ENCODE measurements around the gene KRTAP10-12.
"Not testable (repeated sequence)": the region's sequence is repeated elsewhere in the genome, so short reads cannot be mapped to it uniquely, and the experiment has no call there.

Gene KRTAP10-12

GRCh38 chr21:44686843-44687561, 10.0 kb upstream of the KRTAP10-12 start:
- Histone ChIP-seq H3K27ac (ENCODE audit: low read depth, low read length) (no peak overlapping the region), H3K36me3 (ENCODE audit: control insufficient read depth in 1 of 2, insufficient read depth in 2 of 2, low read length in 2 of 2) (no peaks in the 10 kb centered on the region), H3K27me3 (ENCODE audit: control insufficient read depth in 1 of 2, insufficient read depth in 2 of 2, low read length in 2 of 2) (peaks cover 11 to 18% of the 10 kb centered on the region in 2 donors), H3K4me1 (ENCODE audit: control insufficient read depth in 1 of 2, insufficient read depth in 2 of 2, low read length in 2 of 2) (no peaks in the 10 kb centered on the region), H3K4me3 (ENCODE audit: low read depth in 1 of 2, low read length in 2 of 2) (no peak overlapping the region), H3K9ac (ENCODE audit: low read depth in 1 of 2, low read length in 2 of 2) (no peak overlapping the region), H3K9me3 (ENCODE audit: control insufficient read depth in 1 of 2, low read length in 2 of 2) (no peaks in the 10 kb centered on the region)

- no peak overlapping the region for H3K27ac ChIP-seq (ENCODE audit: low read depth, low read length)
- no peak overlapping the region for H3K4me3 ChIP-seq (ENCODE audit: low read depth in 1 of 2, low read length in 2 of 2)
- H3K36me3 ChIP-seq (ENCODE audit: control insufficient read depth in 1 of 2, insufficient read depth in 2 of 2, low read length in 2 of 2), result no peaks in the 10 kb centered on the region
- no peak overlapping the region for H3K9ac ChIP-seq (ENCODE audit: low read depth in 1 of 2, low read length in 2 of 2)
- peaks cover under 1 to 2% of the 10 kb centered on the region in 2 donors for H3K9me3 ChIP-seq (ENCODE audit: control insufficient read depth in 1 of 2, low read length in 2 of 2)
- H3K4me1 ChIP-seq (ENCODE audit: control insufficient read depth in 1 of 2, insufficient read depth in 2 of 2, low read length in 2 of 2), result no peaks in the 10 kb centered on the region
- H3K27me3 ChIP-seq (ENCODE audit: control insufficient read depth in 1 of 2, insufficient read depth in 2 of 2, low read length in 2 of 2), result peaks cover 8 to 18% of the 10 kb centered on the region in 2 donors
Measured at GRCh38 chr21:44687671-44688070, 9.3 kb upstream of the KRTAP10-12 start.

GRCh38 chr21:44689740-44690139, 7.2 kb upstream of the KRTAP10-12 start:
- H3K27ac ChIP-seq (ENCODE audit: low read depth, low read length); H3K9ac ChIP-seq (ENCODE audit: low read depth in 1 of 2, low read length in 2 of 2); H3K36me3 ChIP-seq (ENCODE audit: control insufficient read depth in 1 of 2, insufficient read depth in 2 of 2, low read length in 2 of 2); H3K4me3 ChIP-seq (ENCODE audit: low read depth in 1 of 2, low read length in 2 of 2); H3K4me1 ChIP-seq (ENCODE audit: control insufficient read depth in 1 of 2, insufficient read depth in 2 of 2, low read length in 2 of 2); H3K9me3 ChIP-seq (ENCODE audit: control insufficient read depth in 1 of 2, low read length in 2 of 2): not testable (repeated sequence)
- H3K27me3 ChIP-seq (ENCODE audit: control insufficient read depth in 1 of 2, insufficient read depth in 2 of 2, low read length in 2 of 2), result peaks cover 8 to 18% of the 10 kb centered on the region in 2 donors

GRCh38 chr21:44691686-44692085, 5.3 kb upstream of the KRTAP10-12 start:
- Histone ChIP-seq H3K27me3 (ENCODE audit: control insufficient read depth in 1 of 2, insufficient read depth in 2 of 2, low read length in 2 of 2) (peaks cover 14 to 16% of the 10 kb centered on the region in 2 donors), H3K27ac (ENCODE audit: low read depth, low read length) (no peak overlapping the region), H3K4me3 (ENCODE audit: low read depth in 1 of 2, low read length in 2 of 2) (no peak overlapping the region), H3K36me3 (ENCODE audit: control insufficient read depth in 1 of 2, insufficient read depth in 2 of 2, low read length in 2 of 2) (no peaks in the 10 kb centered on the region), H3K9ac (ENCODE audit: low read depth in 1 of 2, low read length in 2 of 2) (no peak overlapping the region), H3K9me3 (ENCODE audit: control insufficient read depth in 1 of 2, low read length in 2 of 2) (peaks cover 5 to 7% of the 10 kb centered on the region in 2 donors), H3K4me1 (ENCODE audit: control insufficient read depth in 1 of 2, insufficient read depth in 2 of 2, low read length in 2 of 2) (no peaks in the 10 kb centered on the region)

GRCh38 chr21:44692798-44693512, 4.0 kb upstream of the KRTAP10-12 start:
- Histone ChIP-seq H3K27me3 (ENCODE audit: control insufficient read depth in 1 of 2, insufficient read depth in 2 of 2, low read length in 2 of 2) (peaks cover 4 to 15% of the 10 kb centered on the region in 2 donors), H3K4me1 (ENCODE audit: control insufficient read depth in 1 of 2, insufficient read depth in 2 of 2, low read length in 2 of 2) (no peaks in the 10 kb centered on the region), H3K27ac (ENCODE audit: low read depth, low read length) (no peak overlapping the region), H3K9ac (ENCODE audit: low read depth in 1 of 2, low read length in 2 of 2) (no peak overlapping the region), H3K9me3 (ENCODE audit: control insufficient read depth in 1 of 2, low read length in 2 of 2) (peaks cover 5 to 7% of the 10 kb centered on the region in 2 donors), H3K4me3 (ENCODE audit: low read depth in 1 of 2, low read length in 2 of 2) (no peak overlapping the region), H3K36me3 (ENCODE audit: control insufficient read depth in 1 of 2, insufficient read depth in 2 of 2, low read length in 2 of 2) (no peaks in the 10 kb centered on the region)

GRCh38 chr21:44694776-44695175, 2.2 kb upstream of the KRTAP10-12 start:
- H3K9ac ChIP-seq (ENCODE audit: low read depth in 1 of 2, low read length in 2 of 2), result no peak overlapping the region
- H3K4me3 ChIP-seq (ENCODE audit: low read depth in 1 of 2, low read length in 2 of 2), result no peak overlapping the region
- no peaks in the 10 kb centered on the region for H3K4me1 ChIP-seq (ENCODE audit: control insufficient read depth in 1 of 2, insufficient read depth in 2 of 2, low read length in 2 of 2)
- H3K27ac ChIP-seq (ENCODE audit: low read depth, low read length), result no peak overlapping the region
- no peaks in the 10 kb centered on the region for H3K36me3 ChIP-seq (ENCODE audit: control insufficient read depth in 1 of 2, insufficient read depth in 2 of 2, low read length in 2 of 2)
- H3K9me3 ChIP-seq (ENCODE audit: control insufficient read depth in 1 of 2, low read length in 2 of 2), result peaks cover 5 to 7% of the 10 kb centered on the region in 2 donors
- H3K27me3 ChIP-seq (ENCODE audit: control insufficient read depth in 1 of 2, insufficient read depth in 2 of 2, low read length in 2 of 2), result peaks cover 4 to 22% of the 10 kb centered on the region in 2 donors

- peaks cover 8 to 22% of the 10 kb centered on the region in 2 donors for H3K27me3 ChIP-seq (ENCODE audit: control insufficient read depth in 1 of 2, insufficient read depth in 2 of 2, low read length in 2 of 2)
- H3K4me1 ChIP-seq (ENCODE audit: control insufficient read depth in 1 of 2, insufficient read depth in 2 of 2, low read length in 2 of 2), result no peaks in the 10 kb centered on the region
- no peak overlapping the region for H3K27ac ChIP-seq (ENCODE audit: low read depth, low read length)
- H3K9me3 ChIP-seq (ENCODE audit: control insufficient read depth in 1 of 2, low read length in 2 of 2), result peaks cover 5 to 7% of the 10 kb centered on the region in 2 donors
- H3K9ac ChIP-seq (ENCODE audit: low read depth in 1 of 2, low read length in 2 of 2), result no peak overlapping the region
- H3K4me3 ChIP-seq (ENCODE audit: low read depth in 1 of 2, low read length in 2 of 2), result no peak overlapping the region
- H3K36me3 ChIP-seq (ENCODE audit: control insufficient read depth in 1 of 2, insufficient read depth in 2 of 2, low read length in 2 of 2), result no peaks in the 10 kb centered on the region
Measured at GRCh38 chr21:44695184-44695583, 1.8 kb upstream of the KRTAP10-12 start.

GRCh38 chr21:44695641-44696040, 1.3 kb upstream of the KRTAP10-12 start:
- Histone ChIP-seq H3K9ac (ENCODE audit: low read depth in 1 of 2, low read length in 2 of 2) (no peak overlapping the region), H3K27me3 (ENCODE audit: control insufficient read depth in 1 of 2, insufficient read depth in 2 of 2, low read length in 2 of 2) (peaks cover 11 to 26% of the 10 kb centered on the region in 2 donors), H3K4me3 (ENCODE audit: low read depth in 1 of 2, low read length in 2 of 2) (no peak overlapping the region), H3K9me3 (ENCODE audit: control insufficient read depth in 1 of 2, low read length in 2 of 2) (peaks cover 5 to 7% of the 10 kb centered on the region in 2 donors), H3K4me1 (ENCODE audit: control insufficient read depth in 1 of 2, insufficient read depth in 2 of 2, low read length in 2 of 2) (no peaks in the 10 kb centered on the region), H3K27ac (ENCODE audit: low read depth, low read length) (no peak overlapping the region), H3K36me3 (ENCODE audit: control insufficient read depth in 1 of 2, insufficient read depth in 2 of 2, low read length in 2 of 2) (no peaks in the 10 kb centered on the region)

GRCh38 chr21:44696572-44696971, 400 bp upstream of the KRTAP10-12 start:
- Histone ChIP-seq H3K4me3 (ENCODE audit: low read depth in 1 of 2, low read length in 2 of 2) (no peak overlapping the region), H3K27ac (ENCODE audit: low read depth, low read length) (no peak overlapping the region), H3K36me3 (ENCODE audit: control insufficient read depth in 1 of 2, insufficient read depth in 2 of 2, low read length in 2 of 2) (no peaks in the 10 kb centered on the region), H3K9me3 (ENCODE audit: control insufficient read depth in 1 of 2, low read length in 2 of 2) (peaks cover 5 to 7% of the 10 kb centered on the region in 2 donors), H3K4me1 (ENCODE audit: control insufficient read depth in 1 of 2, insufficient read depth in 2 of 2, low read length in 2 of 2) (no peaks in the 10 kb centered on the region), H3K9ac (ENCODE audit: low read depth in 1 of 2, low read length in 2 of 2) (no peak overlapping the region), H3K27me3 (ENCODE audit: control insufficient read depth in 1 of 2, insufficient read depth in 2 of 2, low read length in 2 of 2) (peaks cover 13 to 31% of the 10 kb centered on the region in 2 donors)
